Eye (tissue), 1 donor: ENCODE results near the gene NDUFB10.
A peak's percentile ranks its signal among the peaks of the same experiment; 100 is the strongest.

Source experiments
- DNase-seq: peaks from one replicate; pipeline ENCODE4 v3.0.0-alpha.2; 2015

The NDUFB10 gene

DNA sequence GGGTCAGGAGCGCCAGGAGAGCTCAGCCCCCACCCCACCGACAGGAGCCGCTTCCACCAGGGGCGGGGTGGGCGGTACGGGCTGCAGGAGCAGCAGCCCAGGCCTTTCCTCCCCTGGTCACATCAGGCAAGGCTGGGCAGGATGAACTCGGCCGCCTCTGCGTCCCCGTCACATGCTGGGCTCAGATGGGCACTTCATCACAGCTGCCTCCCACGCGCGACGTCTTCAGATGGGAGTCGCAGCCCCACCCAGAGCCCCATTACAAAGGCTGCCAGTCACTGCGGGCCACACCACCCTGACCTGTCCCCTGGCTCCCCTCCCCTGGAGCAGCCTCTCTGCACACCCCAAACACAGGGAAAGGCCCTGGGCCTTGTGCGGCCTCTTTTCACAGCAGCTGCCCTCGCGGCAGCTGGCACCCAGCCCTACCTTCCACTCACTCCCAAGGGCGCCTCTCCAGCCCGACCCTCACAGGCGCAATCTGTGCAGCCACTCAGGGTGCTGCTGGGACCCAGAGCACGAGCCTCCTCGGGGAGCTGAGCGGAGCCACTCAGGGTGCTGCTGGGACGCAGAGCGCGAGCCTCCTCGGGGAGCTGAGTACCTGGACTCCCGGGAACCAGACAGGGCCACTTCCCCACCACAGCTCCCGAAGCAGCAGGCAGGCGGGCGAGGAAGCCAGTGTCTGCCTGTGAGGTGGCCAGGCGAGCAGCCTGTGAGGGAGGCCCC is 45.6 kb downstream of the NDUFB10 start:
- DNase-seq = peak; percentile 15

DNA sequence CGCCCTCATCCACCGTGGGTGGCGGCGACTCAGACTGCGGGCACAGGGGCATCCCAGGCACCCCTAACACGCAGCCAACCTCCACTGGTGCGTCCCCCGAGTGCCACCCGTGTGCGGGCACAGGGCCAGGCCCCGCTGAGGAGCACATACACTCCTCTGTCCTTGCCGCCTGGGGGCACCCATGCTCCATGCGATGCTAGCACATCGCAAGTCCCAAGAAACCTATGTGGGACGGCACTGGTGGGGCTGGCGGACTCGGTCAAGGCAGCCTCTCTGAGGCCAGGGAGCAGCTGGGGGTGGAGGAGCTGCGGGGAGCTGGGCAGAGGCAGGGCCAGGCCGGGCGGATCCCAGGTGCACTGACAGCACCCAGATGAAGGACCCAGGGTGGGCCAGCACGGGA is 46.3 kb downstream of the NDUFB10 start:
- no peak for DNase-seq

DNA sequence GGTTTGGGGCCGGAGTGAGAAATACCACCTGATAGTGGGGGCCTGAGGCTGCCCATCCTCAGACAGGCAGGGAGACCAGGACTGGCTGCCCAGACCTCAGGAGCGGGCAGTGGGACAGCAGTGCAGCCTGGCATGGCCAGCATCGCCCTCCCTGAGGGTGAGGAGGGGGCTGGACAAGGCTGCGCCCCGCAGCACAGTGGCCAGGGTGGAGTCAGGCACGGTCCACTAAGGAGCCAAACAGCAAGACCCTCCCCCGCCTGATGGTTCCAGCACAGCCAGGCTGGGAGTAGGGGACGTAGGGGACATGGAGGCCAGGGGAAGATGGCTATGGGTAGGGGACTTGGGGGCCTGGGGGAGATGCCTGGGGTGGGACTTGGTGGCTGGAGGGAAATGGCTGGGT is 47.0 kb downstream of the NDUFB10 start:
- no peak for DNase-seq

DNA sequence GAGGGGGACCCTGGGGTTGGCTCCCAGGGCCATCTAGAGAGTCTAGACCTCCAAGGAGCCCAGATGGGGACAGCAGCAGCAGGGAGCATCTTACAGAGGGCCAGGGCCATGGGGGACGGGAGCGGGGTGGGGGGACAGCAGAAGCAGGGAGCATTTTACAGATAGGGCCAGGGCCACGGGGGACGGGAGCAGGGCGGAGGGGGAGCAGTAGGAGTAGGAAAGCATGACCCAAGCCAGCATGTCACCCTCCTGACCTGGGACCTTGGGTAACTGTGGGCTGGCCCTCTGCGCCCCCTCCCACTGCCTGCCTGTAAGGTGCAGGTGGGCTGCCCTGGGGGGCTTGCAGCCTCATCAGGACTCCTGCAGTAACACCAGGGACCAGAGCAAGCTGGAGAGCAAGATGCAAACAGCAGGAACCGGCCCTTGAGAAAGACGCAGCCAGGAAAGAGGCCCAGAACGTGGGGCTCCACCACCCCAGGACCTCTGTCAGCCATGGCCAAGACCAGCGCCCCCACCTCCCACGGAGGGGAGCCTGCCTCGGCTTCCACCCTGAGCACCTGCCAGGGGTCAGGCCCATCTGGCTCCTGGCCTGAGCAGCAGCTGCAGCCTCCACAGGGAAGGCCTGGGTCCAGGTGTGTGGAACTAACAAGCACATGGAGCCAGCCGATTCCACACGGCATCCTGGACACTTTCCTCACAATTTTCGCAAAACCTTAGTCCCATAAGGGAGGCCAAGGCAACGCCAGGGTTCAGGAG is 47.9 kb downstream of the NDUFB10 start:
- DNase-seq = no peak

DNA sequence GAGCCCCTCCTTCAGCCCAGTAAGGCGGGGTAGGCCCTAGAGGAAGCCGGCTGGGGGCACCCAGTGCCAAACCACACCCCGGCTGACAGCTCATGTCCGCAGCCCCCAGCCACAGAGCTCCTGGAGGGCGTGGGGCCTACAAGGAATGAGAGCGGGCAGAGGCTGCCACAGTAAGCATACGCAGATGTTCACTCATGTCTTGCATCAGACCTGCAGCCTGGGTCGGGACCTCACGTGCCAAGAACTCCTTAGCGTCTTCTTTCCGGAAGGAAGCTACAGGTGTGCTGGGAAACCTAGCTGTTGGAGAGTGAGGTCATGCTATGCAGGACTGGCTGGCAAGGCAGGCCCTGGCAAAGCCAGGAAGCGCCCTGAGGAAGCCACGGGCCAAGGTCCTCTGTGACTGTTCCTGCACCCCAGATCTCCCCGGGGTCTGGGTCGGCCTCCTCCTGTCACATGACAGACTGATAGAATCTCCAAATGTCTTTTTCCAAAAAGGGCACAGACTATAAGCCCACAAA is 48.7 kb downstream of the NDUFB10 start:
- no peak for DNase-seq

DNA sequence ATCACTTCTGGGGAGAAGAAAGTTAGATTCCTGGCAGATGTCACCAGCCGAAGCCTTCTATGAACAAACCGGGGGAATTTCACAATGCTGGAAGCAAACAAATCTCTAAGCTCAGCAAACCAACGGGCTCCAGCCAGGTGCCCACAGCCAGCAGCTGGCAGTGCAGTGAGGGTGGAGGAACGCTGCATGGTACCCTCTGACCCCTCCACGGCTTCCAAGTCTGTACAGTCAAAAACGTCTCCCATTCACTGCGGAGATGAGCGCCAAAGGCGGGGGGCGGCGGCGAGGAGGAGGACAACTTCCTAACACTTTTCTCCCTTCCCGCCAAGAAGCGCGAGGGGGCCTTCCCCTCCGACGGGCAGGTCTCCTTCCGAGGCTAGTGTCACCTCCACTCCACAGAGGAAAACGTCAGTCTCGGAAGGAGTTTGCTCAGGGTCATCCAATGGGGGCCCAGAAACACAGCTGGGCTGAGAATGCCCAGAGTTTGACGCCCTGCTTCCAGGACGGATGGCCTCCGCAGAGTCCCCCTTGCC is 49.4 kb downstream of the NDUFB10 start:
- peak; percentile 37 for DNase-seq

DNA sequence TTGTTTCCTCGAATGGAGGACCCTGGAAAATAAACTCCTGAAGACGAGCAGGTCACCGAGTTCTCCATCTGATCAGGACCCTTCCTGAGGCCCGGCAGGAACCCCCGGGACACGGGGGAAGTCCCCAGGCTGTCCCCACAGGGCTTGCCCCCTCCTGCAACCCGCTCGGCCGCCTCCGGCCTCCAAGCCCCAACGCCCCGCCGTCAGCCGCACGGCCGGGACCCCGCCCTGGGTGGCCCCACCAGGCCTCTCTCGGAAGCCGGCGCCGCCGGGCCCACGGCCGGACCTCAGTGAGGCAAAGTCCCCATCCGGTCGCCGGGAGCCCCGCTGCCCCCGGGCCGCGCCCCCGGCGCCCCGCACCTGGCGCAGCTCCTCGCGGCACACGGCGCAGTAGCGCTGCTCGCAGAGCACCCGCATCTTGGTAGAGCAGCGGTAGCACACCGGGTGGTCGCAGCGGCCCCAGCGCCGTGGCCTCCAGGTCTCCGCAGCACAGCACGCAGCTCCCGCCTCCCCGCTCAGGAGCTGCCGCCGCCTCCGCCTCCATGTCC is 49.9 kb downstream of the NDUFB10 start:
- peak; percentile 38 for DNase-seq

DNA sequence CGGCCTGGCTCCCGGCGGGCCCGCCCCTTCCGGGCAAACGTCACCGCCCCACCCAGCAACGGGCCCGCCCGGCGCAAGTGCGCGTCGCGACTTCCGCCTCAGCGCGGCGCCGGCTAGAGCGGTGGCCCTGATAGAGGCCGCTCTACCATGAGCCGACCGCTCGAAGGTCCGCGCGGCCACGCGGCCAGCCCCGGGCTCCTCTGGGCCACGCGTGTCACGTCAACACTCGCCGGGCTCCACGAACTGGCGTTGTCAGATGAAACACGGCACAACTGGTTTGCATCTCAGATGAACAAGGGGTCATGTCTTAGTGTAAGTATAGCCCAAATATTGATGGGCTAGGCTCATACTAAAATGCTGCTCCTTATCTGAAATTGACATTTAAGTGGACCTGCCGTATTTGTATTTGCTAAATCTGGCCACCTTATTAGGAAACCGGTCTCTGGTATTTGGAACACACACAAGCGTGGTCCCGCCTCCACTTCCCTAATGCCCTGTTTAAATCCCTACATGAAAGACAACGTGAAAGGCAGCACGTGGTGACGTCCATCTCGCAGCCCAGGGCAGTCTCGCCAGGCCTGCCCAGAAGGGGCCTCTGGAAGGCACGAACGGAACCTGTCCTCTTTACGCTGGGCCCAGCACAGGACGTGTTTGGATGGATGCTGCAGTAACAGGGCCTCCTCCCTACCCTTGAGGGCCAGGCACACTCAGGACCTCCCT is 50.6 kb downstream of the NDUFB10 start, which contains the start of gene ZNF598:
TSS of gene ZNF598 (minus strand) at position 31 of the 720 bp plus-strand sequence.
- DNase-seq = peak; percentile 94
